Vagina (tissue), 2 donors: ENCODE results near the gene WDR87. TPM values are rescaled to one million over a fixed set of nuclear protein-coding genes. Genes with fewer than 3 reads are reported as not detected.

Source experiments
- DNase-seq, 2 donors: peaks; one replicate each; pipeline ENCODE4 v3.0.0-alpha.2; 2017; ENCODE audit errors: extremely low spot score in 2 of 2
- H3K27ac ChIP-seq: fragments of 200-600 bp; sonication (generic); one replicate; pipeline ENCODE4 v1.5.1; 2019
- H3K27me3 ChIP-seq: fragments of 200-600 bp; sonication (generic); one replicate; pipeline ENCODE4 v1.5.1; 2019
- H3K36me3 ChIP-seq, 2 donors: fragments of 200-600 bp; sonication (generic); one replicate each; pipeline ENCODE4 v1.5.1; 2017 to 2019
- H3K4me1 ChIP-seq: fragments of 200-600 bp; sonication (generic); one replicate; pipeline ENCODE4 v1.5.1; 2019
- H3K4me3 ChIP-seq, 2 donors: fragments of 200-600 bp; sonication (generic); 1 replicate in 1 of 2; 2 replicates in 1 of 2; pipeline ENCODE4 v1.5.1; 2016 to 2019
- H3K9me3 ChIP-seq: fragments of 200-600 bp; sonication (generic); one replicate; pipeline ENCODE4 v1.5.1; 2019
- CTCF ChIP-seq, 3 experiments: fragments of 450-650 bp in 2 of 3; fragments of 200-600 bp in 1 of 3; sonication (generic) in 1 of 3; IDR thresholded peaks; one replicate each; pipeline ENCODE4 v1.5.1; 2017 to 2019; ENCODE audit warnings: antibody characterized with exemption in 3 of 3, mild to moderate bottlenecking in 2 of 3, moderate library complexity in 2 of 3
- POLR2A ChIP-seq, 2 donors: fragments of 450-650 bp; IDR thresholded peaks; one replicate each; pipeline ENCODE4 v1.6.1; 2017; ENCODE audit warnings: antibody characterized with exemption in 2 of 2, mild to moderate bottlenecking in 2 of 2, moderate library complexity in 2 of 2
- POLR2AphosphoS5 ChIP-seq, 2 donors: sonication (generic); formaldehyde crosslinking; IDR thresholded peaks; one replicate each; pipeline ENCODE4 v1.9.0; 2017; ENCODE audit warnings: antibody characterized with exemption in 2 of 2, mild to moderate bottlenecking in 2 of 2, low read depth in 1 of 2; ENCODE audit not compliant: insufficient read depth in 1 of 2
- intact Hi-C: fragments of 100-400 bp; cut with DNase I; formaldehyde crosslinking; loops from one replicate; pipeline ENCODE4 v1.15.1; 2023
- total RNA-seq: library from RNA; depleted of rRNA; stranded (reverse); fragments of >200 nt; gene quantifications from one replicate; pipeline ENCODE4 v1.2.3, GENCODE V29; 2016

WDR87 gene
- total RNA-seq, 1 donor from 2014 or later = not detected

DNA sequence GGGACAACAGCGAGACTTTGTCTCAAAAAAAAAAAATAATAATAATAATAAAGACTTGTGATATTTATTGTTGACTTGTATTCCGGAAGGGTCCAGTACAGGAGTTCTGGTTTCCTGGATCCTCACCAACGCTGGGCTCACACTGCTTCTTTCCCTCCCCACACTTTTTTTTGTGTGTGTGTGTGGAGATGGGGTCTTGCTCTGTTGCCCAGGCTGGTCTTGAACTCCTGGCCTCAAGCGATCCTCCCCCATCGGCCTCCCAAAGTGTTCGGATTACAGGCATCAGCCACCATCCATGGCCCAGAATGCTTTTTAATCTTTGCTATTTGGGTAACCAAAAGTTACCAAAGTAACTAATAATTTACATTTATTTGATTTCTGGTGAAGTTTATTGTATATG lies 39.7 kb upstream of the WDR87 start:
- no peak for TF ChIP-seq POLR2AphosphoS5 (IDR thresholded peaks at IDR 0.05; ENCODE audit: insufficient read depth in 1 of 2, low read depth in 1 of 2)
- TF ChIP-seq POLR2A (IDR thresholded peaks at IDR 0.05) = no peak
- no peak for TF ChIP-seq CTCF (IDR thresholded peaks at IDR 0.05)
- intact Hi-C loops = no loop called here
- no peak for DNase-seq

GRCh38 chr19:37943480-37943879 lies 37.1 kb upstream of the WDR87 start:
- Histone ChIP-seq H3K27ac (no peak overlapping the region), H3K4me3 (no peak overlapping the region), H3K36me3 (no peaks in the 10 kb centered on the region), H3K27me3 (no peaks in the 10 kb centered on the region), H3K4me1 (no peaks in the 10 kb centered on the region), H3K9me3 (no peaks in the 10 kb centered on the region)
- DNase-seq = no peak
- intact Hi-C loops = no loop called here
- TF ChIP-seq CTCF (IDR thresholded peaks at IDR 0.05) = no peak
- TF ChIP-seq POLR2A (IDR thresholded peaks at IDR 0.05) = no peak
- no peak for TF ChIP-seq POLR2AphosphoS5 (IDR thresholded peaks at IDR 0.05; ENCODE audit: insufficient read depth in 1 of 2, low read depth in 1 of 2)

More for the DNA sequence above, 39.7 kb upstream of the WDR87 start:
- Histone ChIP-seq H3K4me3 (no peak overlapping the region), H3K36me3 (no peaks in the 10 kb centered on the region), H3K4me1 (no peaks in the 10 kb centered on the region), H3K9me3 (no peaks in the 10 kb centered on the region), H3K27me3 (no peaks in the 10 kb centered on the region), H3K27ac (no peak overlapping the region)

- intact Hi-C loops = no loop called here
- H3K36me3 ChIP-seq = no peaks in the 10 kb centered on the region
These were observed 36.1 kb upstream of the WDR87 start for GRCh38 chr19:37942516-37942902.

GRCh38 chr19:37941782-37942515 lies 35.6 kb upstream of the WDR87 start:
- H3K36me3 ChIP-seq = no peaks in the 10 kb centered on the region
- no peak overlapping the region for H3K27ac ChIP-seq
- H3K4me1 ChIP-seq = no peaks in the 10 kb centered on the region
- TF ChIP-seq CTCF (IDR thresholded peaks at IDR 0.05) = no peak
- no peak for TF ChIP-seq POLR2A (IDR thresholded peaks at IDR 0.05)
- TF ChIP-seq POLR2AphosphoS5 (IDR thresholded peaks at IDR 0.05; ENCODE audit: insufficient read depth in 1 of 2, low read depth in 1 of 2) = no peak
- no peak overlapping the region for H3K4me3 ChIP-seq
- DNase-seq = no peak
- intact Hi-C loops = no loop called here
- no peaks in the 10 kb centered on the region for H3K27me3 ChIP-seq
- no peaks in the 10 kb centered on the region for H3K9me3 ChIP-seq

More at GRCh38 chr19:37942516-37942902, 36.1 kb upstream of the WDR87 start:
- no peak for DNase-seq
- no peak for TF ChIP-seq POLR2AphosphoS5 (IDR thresholded peaks at IDR 0.05; ENCODE audit: insufficient read depth in 1 of 2, low read depth in 1 of 2)
- no peak for TF ChIP-seq POLR2A (IDR thresholded peaks at IDR 0.05)
- no peak for TF ChIP-seq CTCF (IDR thresholded peaks at IDR 0.05)
- Histone ChIP-seq H3K9me3 (no peaks in the 10 kb centered on the region), H3K4me1 (no peaks in the 10 kb centered on the region), H3K27me3 (no peaks in the 10 kb centered on the region), H3K27ac (no peak overlapping the region), H3K4me3 (no peak overlapping the region)

DNA sequence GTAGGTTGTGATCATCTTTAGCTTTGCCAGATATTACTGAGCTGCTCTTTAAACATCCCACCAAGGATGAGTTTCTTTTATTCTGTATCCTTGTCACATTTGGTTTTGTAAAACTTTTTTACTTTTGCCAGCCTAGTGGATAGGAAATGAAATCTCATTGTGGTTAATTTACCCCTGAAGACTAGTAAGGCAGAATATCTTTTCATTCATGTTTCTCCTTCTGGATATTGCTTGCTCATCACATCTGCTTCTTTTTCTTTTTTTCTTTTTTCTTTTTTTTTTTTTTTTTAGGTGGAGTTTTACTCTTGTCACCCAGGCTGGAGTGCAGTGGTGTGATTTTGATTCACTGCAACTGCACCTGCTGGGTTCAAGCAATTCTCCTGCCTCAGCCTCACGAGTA lies 32.0 kb upstream of the WDR87 start:
- H3K27ac ChIP-seq = no peak overlapping the region
- DNase-seq = no peak
- TF ChIP-seq POLR2AphosphoS5 (IDR thresholded peaks at IDR 0.05; ENCODE audit: insufficient read depth in 1 of 2, low read depth in 1 of 2) (no peak), CTCF (IDR thresholded peaks at IDR 0.05) (no peak)
- H3K9me3 ChIP-seq = peaks cover 6% of the 10 kb centered on the region
- H3K36me3 ChIP-seq = peaks cover 0 to 5% of the 10 kb centered on the region in 2 donors
- no peak overlapping the region for H3K4me3 ChIP-seq
- no peaks in the 10 kb centered on the region for H3K27me3 ChIP-seq
- intact Hi-C loops = no loop called here
- peaks cover 8% of the 10 kb centered on the region for H3K4me1 ChIP-seq
